GM12875 (cell line): ENCODE data around the gene WNT2.

Experiments used
- H3K4me3 ChIP-seq: one replicate; pipeline ENCODE4 v1.5.1; 2011; ENCODE audit warnings: low read depth, low read length, control low read depth
- CTCF ChIP-seq: IDR thresholded peaks from 2 replicates; pipeline ENCODE4 v1.5.1; 2011; ENCODE audit warnings: low read depth, mild to moderate bottlenecking, control low read depth, inconsistent platforms, low read length, moderate library complexity, borderline replicate concordance; ENCODE audit not compliant: insufficient read depth

The WNT2 gene

GRCh38 chr7:117269417-117269816 lies 53.4 kb downstream of the WNT2 start:
- TF ChIP-seq CTCF: no peak
- H3K4me3 ChIP-seq: no peak overlapping the region

- no peak for TF ChIP-seq CTCF
- H3K4me3 ChIP-seq: no peak overlapping the region
Measured at GRCh38 chr7:117264716-117265115, 58.1 kb downstream of the WNT2 start.

GRCh38 chr7:117262546-117262945 lies 60.3 kb downstream of the WNT2 start:
- no peak for TF ChIP-seq CTCF
- H3K4me3 ChIP-seq: no peak overlapping the region

- no peak overlapping the region for H3K4me3 ChIP-seq
- TF ChIP-seq CTCF: no peak
Measured at GRCh38 chr7:117259615-117260014, 63.2 kb downstream of the WNT2 start.

- no peak for TF ChIP-seq CTCF
- no peak overlapping the region for H3K4me3 ChIP-seq
Measured at GRCh38 chr7:117251687-117252086, 71.2 kb downstream of the WNT2 start.

GRCh38 chr7:117250801-117251200 lies 72.1 kb downstream of the WNT2 start:
- TF ChIP-seq CTCF: no peak
- no peak overlapping the region for H3K4me3 ChIP-seq

GRCh38 chr7:117250245-117250644 lies 72.6 kb downstream of the WNT2 start:
- TF ChIP-seq CTCF: no peak
- H3K4me3 ChIP-seq: no peak overlapping the region
